CD4-positive, alpha-beta T cell treated with Interleukin-6 for 4 hours (primary cell): Measurements from ENCODE around the gene TFB2M.
"Not testable (repeated sequence)": the region's sequence is repeated elsewhere in the genome, so short reads cannot be mapped to it uniquely, and the experiment has no call there.

Experiments used
- DNase-seq: peaks from one replicate; pipeline ENCODE4 v3.0.0-alpha.2; 2020; ENCODE audit warnings: mixed read lengths

Gene TFB2M

GRCh38 chr1:246566128-246566812, at the start of gene TFB2M, which contains the start of gene CNST:
TFB2M (minus strand) TSS chr1:246566261; CDS start chr1:246566138, 123 bp downstream.
CNST (plus strand) TSS chr1:246566456; CDS start chr1:246591563, 25,107 bp downstream.
- DNase-seq = peak; percentile 93

GRCh38 chr1:246613096-246613758, 47.2 kb upstream of the TFB2M start:
- DNase-seq = no peak

- no peak for DNase-seq
These were observed 43.6 kb upstream of the TFB2M start for GRCh38 chr1:246609632-246610031.

- peak; percentile 12 for DNase-seq
These were observed 42.7 kb upstream of the TFB2M start for GRCh38 chr1:246608616-246609376.

- no peak for DNase-seq
These were observed 41.4 kb upstream of the TFB2M start for GRCh38 chr1:246607462-246607861.

GRCh38 chr1:246605231-246605630, 39.2 kb upstream of the TFB2M start:
- not testable (repeated sequence) for DNase-seq

- DNase-seq = no peak
These were observed 36.1 kb upstream of the TFB2M start for GRCh38 chr1:246602194-246602593.

- no peak for DNase-seq
These were observed 34.5 kb upstream of the TFB2M start for GRCh38 chr1:246600579-246600978.

GRCh38 chr1:246599315-246599714, 33.3 kb upstream of the TFB2M start:
- no peak for DNase-seq

- DNase-seq = no peak
These were observed 31.9 kb upstream of the TFB2M start for GRCh38 chr1:246597971-246598370.

GRCh38 chr1:246597340-246597739, 31.3 kb upstream of the TFB2M start:
- DNase-seq = no peak

- no peak for DNase-seq
These were observed 29.1 kb upstream of the TFB2M start for GRCh38 chr1:246595146-246595545.

GRCh38 chr1:246592695-246593094, 26.6 kb upstream of the TFB2M start:
- DNase-seq = no peak

- DNase-seq = no peak
These were observed 25.9 kb upstream of the TFB2M start for GRCh38 chr1:246591958-246592357.

GRCh38 chr1:246591504-246591903, 25.4 kb upstream of the TFB2M start:
- DNase-seq = no peak

- no peak for DNase-seq
These were observed 25.0 kb upstream of the TFB2M start for GRCh38 chr1:246591047-246591446.

- DNase-seq = not testable (repeated sequence)
These were observed 23.9 kb upstream of the TFB2M start for GRCh38 chr1:246589919-246590318.

GRCh38 chr1:246588159-246588721, 22.2 kb upstream of the TFB2M start:
- no peak for DNase-seq

GRCh38 chr1:246587606-246588005, 21.5 kb upstream of the TFB2M start:
- no peak for DNase-seq

GRCh38 chr1:246587032-246587431, 21.0 kb upstream of the TFB2M start:
- no peak for DNase-seq

GRCh38 chr1:246583448-246584185, 17.6 kb upstream of the TFB2M start:
- DNase-seq = no peak

- no peak for DNase-seq
These were observed 17.0 kb upstream of the TFB2M start for GRCh38 chr1:246583056-246583440.
